Ramos (cell line): ENCODE results near the gene TMEM87B.

ENCODE experiments used
- in situ Hi-C: fragments of 300-500 bp; cut with MboI; formaldehyde crosslinking; loops from one replicate; pipeline ENCODE4 v1.14.3; 2022; ENCODE audit warnings: low sequenced_read_pairs; ENCODE audit not compliant: unreplicated experiment

Gene TMEM87B

GRCh38 chr2:112161431-112162145, 106.5 kb downstream of the TMEM87B start:
- in situ Hi-C loops = no loop called here

GRCh38 chr2:112162341-112162740, 107.3 kb downstream of the TMEM87B start:
- in situ Hi-C loops = no loop called here

GRCh38 chr2:112162956-112163355, 107.9 kb downstream of the TMEM87B start:
- in situ Hi-C loops = no loop called here

- in situ Hi-C loops = no loop called here
These were observed 108.5 kb downstream of the TMEM87B start for GRCh38 chr2:112163541-112163981.

- in situ Hi-C loops = no loop called here
These were observed 109.8 kb downstream of the TMEM87B start for GRCh38 chr2:112164876-112165275.

- in situ Hi-C loops = no loop called here
These were observed 110.2 kb downstream of the TMEM87B start for GRCh38 chr2:112165296-112165695.

GRCh38 chr2:112166806-112167499, 111.9 kb downstream of the TMEM87B start:
- in situ Hi-C loops = no loop called here

GRCh38 chr2:112168422-112169124, 113.5 kb downstream of the TMEM87B start:
- in situ Hi-C loops = no loop called here
